HEK293 (cell line): ENCODE measurements around the gene TXN.

Experiments
- CTCF ChIA-PET: fragments of 350-600 bp; formaldehyde crosslinking; extraction: SDS; loops from one replicate; lab custom pipeline; 2021; ENCODE audit warnings: antibody characterized with exemption; lab: Yijun Ruan, JAX
- POLR2A ChIA-PET: fragments of 300-600 bp; formaldehyde crosslinking; extraction: SDS; loops from one replicate; lab custom pipeline; 2020; ENCODE audit warnings: antibody characterized with exemption, inconsistent platforms; lab: Yijun Ruan, JAX
- H3K27ac ChIP-seq: fragments of 200-500 bp; sonication (Bioruptor generic); 2 replicates; pipeline ENCODE4 v1.5.1; 2014; ENCODE audit warnings: low read depth, low read length, control low read depth, inconsistent platforms; ENCODE audit errors: extremely low read depth
- H3K36me3 ChIP-seq, 2 experiments: fragments of 200-500 bp in 1 of 2; sonication (Bioruptor generic) in 1 of 2; 1 replicate in 1 of 2; 2 replicates in 1 of 2; pipeline ENCODE4 v1.5.1; 2014 to 2017; ENCODE audit warnings: inconsistent platforms in 2 of 2, low read length in 2 of 2; ENCODE audit not compliant: control insufficient read depth in 2 of 2, insufficient read depth in 1 of 2
- H3K4me1 ChIP-seq: fragments of 200-500 bp; sonication (Bioruptor generic); 2 replicates; pipeline ENCODE4 v1.5.1; 2014; ENCODE audit warnings: mild to moderate bottlenecking, low read length, inconsistent platforms; ENCODE audit not compliant: control insufficient read depth, insufficient read depth
- H3K4me3 ChIP-seq: 2 replicates; pipeline ENCODE4 v1.5.1; 2011; ENCODE audit warnings: low read depth, mild to moderate bottlenecking, control low read depth, low read length, moderate library complexity
- H3K9me3 ChIP-seq: fragments of 200-500 bp; sonication (Bioruptor generic); 2 replicates; pipeline ENCODE4 v1.5.1; 2014; ENCODE audit warnings: low read depth, low read length, inconsistent platforms; ENCODE audit not compliant: control insufficient read depth, insufficient read depth
- HOXD13 ChIP-seq: sonication (generic); formaldehyde crosslinking; IDR thresholded peaks from 2 replicates; pipeline ENCODE4 v1.8.0; 2022; ENCODE audit warnings: missing genetic modification reagents, borderline replicate concordance
- KLF10 ChIP-seq: fragments of 450-650 bp; IDR thresholded peaks from 2 replicates; pipeline ENCODE4 v1.5.1; 2018; ENCODE audit warnings: missing biosample characterization, mild to moderate bottlenecking, missing genetic modification characterization
- KLF16 ChIP-seq: fragments of 450-650 bp; formaldehyde crosslinking; IDR thresholded peaks from 2 replicates; pipeline ENCODE4 v1.5.1; 2017; ENCODE audit warnings: missing biosample characterization, missing genetic modification characterization
- KLF17 ChIP-seq: fragments of 450-650 bp; formaldehyde crosslinking; IDR thresholded peaks from 2 replicates; pipeline ENCODE4 v1.5.1; 2016; ENCODE audit warnings: missing biosample characterization, missing genetic modification characterization
- KLF8 ChIP-seq: fragments of 450-650 bp; formaldehyde crosslinking; IDR thresholded peaks from 2 replicates; pipeline ENCODE4 v1.5.1; 2016; ENCODE audit warnings: missing biosample characterization, missing genetic modification characterization
- MYNN ChIP-seq: fragments of 450-650 bp; formaldehyde crosslinking; IDR thresholded peaks from 2 replicates; pipeline ENCODE4 v1.5.1; 2016; ENCODE audit warnings: missing biosample characterization, missing genetic modification characterization, borderline replicate concordance
- ZNF16 ChIP-seq: fragments of 450-650 bp; formaldehyde crosslinking; IDR thresholded peaks from 2 replicates; pipeline ENCODE4 v1.5.1; 2016; ENCODE audit warnings: low read depth, missing biosample characterization, missing genetic modification characterization
- ZNF274 ChIP-seq, 2 experiments: fragments of 200-500 bp in 1 of 2; fragments of 450-650 bp in 1 of 2; sonication (Bioruptor generic) in 1 of 2; formaldehyde crosslinking in 1 of 2; IDR thresholded peaks; 2 replicates each; pipeline versions ENCODE4 v1.5.1 to v1.6.1; 2014 to 2016; ENCODE audit warnings: borderline replicate concordance in 1 of 2, inconsistent platforms in 1 of 2, low read length in 1 of 2, missing biosample characterization in 1 of 2, missing genetic modification characterization in 1 of 2
- ZNF362 ChIP-seq: fragments of 450-650 bp; formaldehyde crosslinking; IDR thresholded peaks from 2 replicates; pipeline ENCODE4 v1.5.1; 2016; ENCODE audit warnings: missing biosample characterization, missing genetic modification characterization
- ZNF394 ChIP-seq: fragments of 450-650 bp; formaldehyde crosslinking; IDR thresholded peaks from 2 replicates; pipeline ENCODE4 v1.5.1; 2016; ENCODE audit warnings: missing biosample characterization, missing genetic modification characterization, mild to moderate bottlenecking, moderate library complexity, borderline replicate concordance
- ZNF433 ChIP-seq: fragments of 450-650 bp; formaldehyde crosslinking; IDR thresholded peaks from 2 replicates; pipeline ENCODE4 v1.5.1; 2016; ENCODE audit warnings: missing biosample characterization, missing genetic modification characterization, low read depth
- ZNF48 ChIP-seq: fragments of 450-650 bp; formaldehyde crosslinking; IDR thresholded peaks from 2 replicates; pipeline ENCODE4 v1.5.1; 2016; ENCODE audit warnings: missing biosample characterization, missing genetic modification characterization
- ZNF518A ChIP-seq: fragments of 450-650 bp; formaldehyde crosslinking; conservative IDR thresholded peaks from 2 replicates; pipeline ENCODE4 v1.5.1; 2016; ENCODE audit warnings: low read depth, missing biosample characterization, missing genetic modification characterization
- ZNF660 ChIP-seq: fragments of 450-650 bp; IDR thresholded peaks from 2 replicates; pipeline ENCODE4 v1.5.1; 2018; ENCODE audit warnings: missing biosample characterization, mild to moderate bottlenecking, missing genetic modification characterization
- ZSCAN4 ChIP-seq: fragments of 450-650 bp; formaldehyde crosslinking; IDR thresholded peaks from 2 replicates; pipeline ENCODE4 v1.5.1; 2017; ENCODE audit warnings: missing biosample characterization, missing genetic modification characterization

TXN gene

GRCh38 chr9:110248361-110248760, 7.9 kb downstream of the TXN start:
- ChIA-PET CTCF (no interaction called here), POLR2A (interaction anchor here (0.6 to 1.0 kb wide), 3 partner anchors 8 to 367 kb away, joined by 3 to 8 read pairs (median 4); partner anchors contain the start of gene TXN)
- peaks cover 6 to 66% of the 10 kb centered on the region in 2 experiments for H3K36me3 ChIP-seq
- TF ChIP-seq KLF10 (tag by site-specific recombination) (no peak), ZNF394 (tag by site-specific recombination) (no peak), HOXD13 (no peak)
- H3K4me1 ChIP-seq, result 0 out of 2 replicates have a peak, but pooled peaks cover 1% of the 10 kb centered on the region
- H3K9me3 ChIP-seq, result no peaks in the 10 kb centered on the region
- no peak overlapping the region for H3K27ac ChIP-seq
- H3K4me3 ChIP-seq, result no peak overlapping the region

- Histone ChIP-seq H3K36me3 (peaks cover 6 to 75% of the 10 kb centered on the region in 2 experiments), H3K4me3 (no peak overlapping the region), H3K4me1 (no peaks in the 10 kb centered on the region), H3K27ac (no peak overlapping the region), H3K9me3 (no peaks in the 10 kb centered on the region)
- TF ChIP-seq ZSCAN4 (tag by site-specific recombination), result no peak
- no peak for TF ChIP-seq ZNF274 (IDR thresholded peaks at IDR 0.05; ENCODE audit: low read length)
- TF ChIP-seq ZNF274 (tag by site-specific recombination; IDR thresholded peaks at IDR 0.05; ENCODE audit: borderline replicate concordance), result no peak
- no peak for TF ChIP-seq ZNF16 (tag by site-specific recombination)
- TF ChIP-seq KLF16 (tag by site-specific recombination), result no peak
- TF ChIP-seq ZNF433 (tag by site-specific recombination), result no peak
- no peak for TF ChIP-seq KLF8 (tag by site-specific recombination)
- no peak for TF ChIP-seq ZNF660 (tag by site-specific recombination)
- no peak for TF ChIP-seq ZNF48 (tag by site-specific recombination)
- TF ChIP-seq KLF17 (tag by site-specific recombination), result no peak
- TF ChIP-seq ZNF362 (tag by site-specific recombination), result no peak
- no peak for TF ChIP-seq ZNF518A (tag by site-specific recombination)
- TF ChIP-seq MYNN (tag by site-specific recombination), result no peak
- CTCF ChIA-PET, result no interaction called here
- POLR2A ChIA-PET, result interaction anchor here (1.7 kb wide), 1 partner anchor 10 kb away, joined by 7 read pairs; the partner anchor contains the start of gene TXN
These were observed 10.1 kb downstream of the TXN start for GRCh38 chr9:110246214-110246613.
